Activated naive CD4-positive, alpha-beta T cell treated with Interleukin-2 at 50 U/mL for 16 hours (primary cell): ENCODE results near the gene SLC39A7.

Experiments
- DNase-seq: peaks from one replicate; pipeline ENCODE4 v3.0.0-alpha.2; 2020

The SLC39A7 gene

DNA sequence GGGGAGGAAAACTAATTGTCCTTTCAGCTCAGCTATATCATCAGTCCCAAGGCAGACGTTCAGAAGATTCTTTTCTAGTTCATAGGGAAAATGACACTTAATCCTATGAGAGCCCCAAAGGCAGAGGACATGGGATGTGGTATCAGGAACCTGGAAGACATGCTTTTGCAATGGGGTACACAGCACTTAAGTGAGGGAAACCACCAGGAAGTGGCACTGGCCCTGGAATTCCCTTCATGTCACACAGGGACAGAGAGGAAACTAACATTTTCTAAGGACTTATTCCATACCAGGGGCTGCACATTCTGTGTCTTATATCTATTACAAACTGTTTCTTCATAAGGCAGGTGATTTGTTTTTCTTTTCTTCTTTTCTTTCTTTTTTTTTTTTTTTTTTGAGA lies 42.8 kb downstream of the SLC39A7 start:
- DNase-seq = no peak

DNA sequence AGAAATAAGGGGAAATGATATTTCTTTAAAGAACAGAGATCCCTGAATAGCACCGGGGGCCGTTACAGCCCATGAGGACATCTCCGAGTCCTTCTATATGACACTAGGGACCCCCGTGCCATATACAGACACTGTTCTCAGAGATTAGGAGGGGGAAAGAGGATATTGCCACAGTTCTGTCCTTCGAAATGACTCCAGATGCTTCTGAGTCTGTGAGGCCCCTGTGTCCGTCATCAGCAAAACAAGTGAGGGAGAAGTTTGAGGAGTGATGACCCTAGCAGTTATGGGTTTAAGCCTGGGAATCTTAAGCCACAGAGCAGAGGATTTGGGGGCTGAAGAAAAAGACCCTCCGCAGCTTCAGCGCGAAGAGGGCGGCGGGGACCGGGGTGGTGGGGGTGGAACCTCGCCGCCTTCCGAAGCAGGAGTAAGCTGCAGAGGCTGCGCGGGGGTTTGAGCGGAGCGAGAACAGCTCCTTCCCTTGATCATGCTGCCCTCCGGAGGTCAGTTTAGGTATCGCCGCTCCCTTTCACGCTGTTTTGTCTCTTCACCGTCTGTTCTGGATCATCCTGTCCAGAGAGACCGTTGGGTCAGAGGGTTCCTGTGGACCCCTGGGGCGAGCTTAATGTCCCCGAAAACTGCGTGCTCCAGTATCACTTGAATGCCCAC lies 47.4 kb downstream of the SLC39A7 start:
- peak; percentile 93 for DNase-seq

DNA sequence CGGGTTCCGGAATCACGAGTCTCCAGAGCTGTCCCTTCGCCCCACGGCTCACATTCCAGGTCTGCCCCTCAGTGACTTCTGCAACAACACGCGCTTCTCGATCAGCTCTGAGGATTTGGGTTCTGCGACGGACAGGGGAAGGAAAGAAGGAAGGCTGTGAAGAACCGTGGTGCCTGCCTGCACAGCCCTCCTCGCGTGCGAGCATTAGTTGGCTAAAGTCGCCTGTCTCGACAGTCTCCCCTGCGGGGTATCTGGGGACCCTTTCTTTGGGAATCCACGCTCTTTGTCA lies 47.9 kb downstream of the SLC39A7 start:
- no peak for DNase-seq

GRCh38 chr6:33248932-33249731 lies 48.5 kb downstream of the SLC39A7 start:
- peak; percentile 97 for DNase-seq

- no peak for DNase-seq
These were observed 49.3 kb downstream of the SLC39A7 start for GRCh38 chr6:33249732-33250630.

- DNase-seq = no peak
These were observed 50.1 kb downstream of the SLC39A7 start for GRCh38 chr6:33250731-33251130.

DNA sequence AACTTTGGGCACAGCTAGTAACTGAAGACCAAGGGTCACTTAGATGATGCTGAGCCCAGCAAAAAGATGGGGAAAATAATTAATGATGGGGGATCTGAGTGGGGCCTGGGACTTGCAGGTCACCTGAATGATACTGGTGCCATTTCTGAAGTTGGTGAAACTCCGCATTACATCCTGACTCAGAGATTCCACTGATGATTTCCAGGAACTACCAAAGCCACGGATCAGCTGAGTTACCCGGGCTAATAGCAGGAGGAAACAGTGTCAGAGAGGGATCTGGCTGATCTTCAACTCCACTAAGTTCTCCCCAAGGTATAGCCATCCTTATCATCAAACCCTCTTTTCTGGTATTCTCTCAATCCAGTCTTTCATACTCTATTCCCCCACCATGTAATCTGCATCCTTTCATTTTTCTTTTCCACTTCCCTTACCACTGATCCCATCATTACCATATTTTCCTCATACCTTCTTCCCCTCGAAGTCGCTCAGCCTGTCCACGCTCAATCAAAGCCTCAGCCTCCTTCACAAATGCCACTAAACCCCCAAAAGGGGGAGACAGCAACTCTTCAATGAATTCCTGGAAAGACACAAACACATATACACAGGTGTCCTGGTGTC lies 50.8 kb downstream of the SLC39A7 start:
- DNase-seq = no peak

GRCh38 chr6:33252759-33253158 lies 52.1 kb downstream of the SLC39A7 start:
- DNase-seq = no peak
